GM23338 (cell line): ENCODE measurements around the gene NXPE3. TPM values are rescaled to one million over a fixed set of nuclear protein-coding genes. Genes with fewer than 3 reads are reported as not detected.

Source experiments
- ZNF114 ChIP-seq: fragments of 250-450 bp; sonication (Bioruptor Pico); IDR thresholded peaks from 2 replicates; pipeline ENCODE4 v1.5.0; 2020; ENCODE audit warnings: mild to moderate bottlenecking, moderate library complexity
- polyA plus RNA-seq: library from polyadenylated mRNA; unstranded; fragments of >200 nt; fragmentation: Nextera tagmentation; extraction: Ambion mirVana; gene quantifications from 2 replicates; pipeline ENCODE4 v1.2.1, GENCODE V29; 2016
- total RNA-seq: library from RNA; depleted of rRNA; stranded (reverse); fragments of >200 nt; shearing (Covaris generic); gene quantifications from 2 replicates; pipeline ENCODE4 v1.2.3, GENCODE V29; 2014
- TF ChIP-seq, protein P1 (sequence below): IDR thresholded peaks from one replicate; pipeline ENCODE4 v1.6.1; 2018; ENCODE audit warnings: antibody characterized with exemption; ENCODE audit not compliant: unreplicated experiment
- TF ChIP-seq, protein P2 (sequence below): fragments of 250-450 bp; sonication (Bioruptor Pico); IDR thresholded peaks from 2 replicates; pipeline ENCODE4 v1.5.0; 2020; ENCODE audit warnings: mild to moderate bottlenecking, moderate library complexity
- TF ChIP-seq, protein P3 (sequence below), 2 experiments: fragments of 200-600 bp in 1 of 2; sonication (generic) in 1 of 2; conservative IDR thresholded peaks; 2 replicates each; pipeline versions ENCODE4 v1.5.1 to v1.6.1; 2016 to 2017; ENCODE audit warnings: antibody characterized with exemption in 2 of 2, low read depth in 2 of 2, mild to moderate bottlenecking in 2 of 2, moderate library complexity in 1 of 2

Gene NXPE3
- total and polyA plus RNA-seq, 2 experiments from 2014 or later: 13.3 to 20.8 TPM

DNA sequence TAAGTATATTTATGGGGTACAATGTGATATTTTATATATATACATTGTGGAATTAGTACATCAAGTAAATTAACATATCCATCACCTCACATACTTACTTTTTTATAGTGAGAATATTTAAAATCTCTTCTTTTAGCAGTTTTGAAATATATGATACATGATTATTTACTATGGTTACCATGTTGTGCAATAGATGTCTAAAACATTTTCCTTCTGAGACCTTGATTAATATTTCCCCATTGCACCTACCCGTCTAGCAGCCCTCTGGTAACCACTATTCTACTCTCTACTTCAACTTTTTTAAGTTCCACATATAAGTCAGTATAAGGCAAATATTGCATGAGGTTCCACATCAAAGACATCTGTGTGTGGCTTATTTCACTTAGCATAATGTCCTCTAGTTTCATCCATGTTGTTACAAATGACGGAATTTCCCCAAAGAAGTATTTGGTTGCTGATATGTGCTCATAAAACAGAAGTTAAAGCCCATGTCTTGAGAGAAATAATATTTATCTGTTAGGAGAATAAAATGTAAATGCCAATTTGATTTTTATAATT lies 40.7 kb downstream of the NXPE3 start (continued):
- TF ChIP-seq, protein P1, sequence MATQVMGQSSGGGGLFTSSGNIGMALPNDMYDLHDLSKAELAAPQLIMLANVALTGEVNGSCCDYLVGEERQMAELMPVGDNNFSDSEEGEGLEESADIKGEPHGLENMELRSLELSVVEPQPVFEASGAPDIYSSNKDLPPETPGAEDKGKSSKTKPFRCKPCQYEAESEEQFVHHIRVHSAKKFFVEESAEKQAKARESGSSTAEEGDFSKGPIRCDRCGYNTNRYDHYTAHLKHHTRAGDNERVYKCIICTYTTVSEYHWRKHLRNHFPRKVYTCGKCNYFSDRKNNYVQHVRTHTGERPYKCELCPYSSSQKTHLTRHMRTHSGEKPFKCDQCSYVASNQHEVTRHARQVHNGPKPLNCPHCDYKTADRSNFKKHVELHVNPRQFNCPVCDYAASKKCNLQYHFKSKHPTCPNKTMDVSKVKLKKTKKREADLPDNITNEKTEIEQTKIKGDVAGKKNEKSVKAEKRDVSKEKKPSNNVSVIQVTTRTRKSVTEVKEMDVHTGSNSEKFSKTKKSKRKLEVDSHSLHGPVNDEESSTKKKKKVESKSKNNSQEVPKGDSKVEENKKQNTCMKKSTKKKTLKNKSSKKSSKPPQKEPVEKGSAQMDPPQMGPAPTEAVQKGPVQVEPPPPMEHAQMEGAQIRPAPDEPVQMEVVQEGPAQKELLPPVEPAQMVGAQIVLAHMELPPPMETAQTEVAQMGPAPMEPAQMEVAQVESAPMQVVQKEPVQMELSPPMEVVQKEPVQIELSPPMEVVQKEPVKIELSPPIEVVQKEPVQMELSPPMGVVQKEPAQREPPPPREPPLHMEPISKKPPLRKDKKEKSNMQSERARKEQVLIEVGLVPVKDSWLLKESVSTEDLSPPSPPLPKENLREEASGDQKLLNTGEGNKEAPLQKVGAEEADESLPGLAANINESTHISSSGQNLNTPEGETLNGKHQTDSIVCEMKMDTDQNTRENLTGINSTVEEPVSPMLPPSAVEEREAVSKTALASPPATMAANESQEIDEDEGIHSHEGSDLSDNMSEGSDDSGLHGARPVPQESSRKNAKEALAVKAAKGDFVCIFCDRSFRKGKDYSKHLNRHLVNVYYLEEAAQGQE: no peak
- TF ChIP-seq, protein P2, sequence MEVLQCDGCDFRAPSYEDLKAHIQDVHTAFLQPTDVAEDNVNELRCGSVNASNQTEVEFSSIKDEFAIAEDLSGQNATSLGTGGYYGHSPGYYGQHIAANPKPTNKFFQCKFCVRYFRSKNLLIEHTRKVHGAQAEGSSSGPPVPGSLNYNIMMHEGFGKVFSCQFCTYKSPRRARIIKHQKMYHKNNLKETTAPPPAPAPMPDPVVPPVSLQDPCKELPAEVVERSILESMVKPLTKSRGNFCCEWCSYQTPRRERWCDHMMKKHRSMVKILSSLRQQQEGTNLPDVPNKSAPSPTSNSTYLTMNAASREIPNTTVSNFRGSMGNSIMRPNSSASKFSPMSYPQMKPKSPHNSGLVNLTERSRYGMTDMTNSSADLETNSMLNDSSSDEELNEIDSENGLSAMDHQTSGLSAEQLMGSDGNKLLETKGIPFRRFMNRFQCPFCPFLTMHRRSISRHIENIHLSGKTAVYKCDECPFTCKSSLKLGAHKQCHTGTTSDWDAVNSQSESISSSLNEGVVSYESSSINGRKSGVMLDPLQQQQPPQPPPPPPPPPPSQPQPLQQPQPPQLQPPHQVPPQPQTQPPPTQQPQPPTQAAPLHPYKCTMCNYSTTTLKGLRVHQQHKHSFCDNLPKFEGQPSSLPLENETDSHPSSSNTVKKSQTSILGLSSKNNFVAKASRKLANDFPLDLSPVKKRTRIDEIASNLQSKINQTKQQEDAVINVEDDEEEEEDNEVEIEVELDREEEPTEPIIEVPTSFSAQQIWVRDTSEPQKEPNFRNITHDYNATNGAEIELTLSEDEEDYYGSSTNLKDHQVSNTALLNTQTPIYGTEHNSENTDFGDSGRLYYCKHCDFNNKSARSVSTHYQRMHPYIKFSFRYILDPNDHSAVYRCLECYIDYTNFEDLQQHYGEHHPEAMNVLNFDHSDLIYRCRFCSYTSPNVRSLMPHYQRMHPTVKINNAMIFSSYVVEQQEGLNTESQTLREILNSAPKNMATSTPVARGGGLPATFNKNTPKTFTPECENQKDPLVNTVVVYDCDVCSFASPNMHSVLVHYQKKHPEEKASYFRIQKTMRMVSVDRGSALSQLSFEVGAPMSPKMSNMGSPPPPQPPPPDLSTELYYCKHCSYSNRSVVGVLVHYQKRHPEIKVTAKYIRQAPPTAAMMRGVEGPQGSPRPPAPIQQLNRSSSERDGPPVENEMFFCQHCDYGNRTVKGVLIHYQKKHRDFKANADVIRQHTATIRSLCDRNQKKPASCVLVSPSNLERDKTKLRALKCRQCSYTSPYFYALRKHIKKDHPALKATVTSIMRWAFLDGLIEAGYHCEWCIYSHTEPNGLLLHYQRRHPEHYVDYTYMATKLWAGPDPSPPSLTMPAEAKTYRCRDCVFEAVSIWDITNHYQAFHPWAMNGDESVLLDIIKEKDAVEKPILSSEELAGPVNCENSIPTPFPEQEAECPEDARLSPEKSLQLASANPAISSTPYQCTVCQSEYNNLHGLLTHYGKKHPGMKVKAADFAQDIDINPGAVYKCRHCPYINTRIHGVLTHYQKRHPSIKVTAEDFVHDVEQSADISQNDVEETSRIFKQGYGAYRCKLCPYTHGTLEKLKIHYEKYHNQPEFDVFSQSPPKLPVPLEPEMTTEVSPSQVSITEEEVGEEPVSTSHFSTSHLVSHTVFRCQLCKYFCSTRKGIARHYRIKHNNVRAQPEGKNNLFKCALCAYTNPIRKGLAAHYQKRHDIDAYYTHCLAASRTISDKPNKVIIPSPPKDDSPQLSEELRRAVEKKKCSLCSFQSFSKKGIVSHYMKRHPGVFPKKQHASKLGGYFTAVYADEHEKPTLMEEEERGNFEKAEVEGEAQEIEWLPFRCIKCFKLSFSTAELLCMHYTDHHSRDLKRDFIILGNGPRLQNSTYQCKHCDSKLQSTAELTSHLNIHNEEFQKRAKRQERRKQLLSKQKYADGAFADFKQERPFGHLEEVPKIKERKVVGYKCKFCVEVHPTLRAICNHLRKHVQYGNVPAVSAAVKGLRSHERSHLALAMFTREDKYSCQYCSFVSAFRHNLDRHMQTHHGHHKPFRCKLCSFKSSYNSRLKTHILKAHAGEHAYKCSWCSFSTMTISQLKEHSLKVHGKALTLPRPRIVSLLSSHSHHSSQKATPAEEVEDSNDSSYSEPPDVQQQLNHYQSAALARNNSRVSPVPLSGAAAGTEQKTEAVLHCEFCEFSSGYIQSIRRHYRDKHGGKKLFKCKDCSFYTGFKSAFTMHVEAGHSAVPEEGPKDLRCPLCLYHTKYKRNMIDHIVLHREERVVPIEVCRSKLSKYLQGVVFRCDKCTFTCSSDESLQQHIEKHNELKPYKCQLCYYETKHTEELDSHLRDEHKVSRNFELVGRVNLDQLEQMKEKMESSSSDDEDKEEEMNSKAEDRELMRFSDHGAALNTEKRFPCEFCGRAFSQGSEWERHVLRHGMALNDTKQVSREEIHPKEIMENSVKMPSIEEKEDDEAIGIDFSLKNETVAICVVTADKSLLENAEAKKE (CRISPR knock-in tag): no peak
- no peak for TF ChIP-seq ZNF114 (CRISPR knock-in tag)
- TF ChIP-seq, protein P3, sequence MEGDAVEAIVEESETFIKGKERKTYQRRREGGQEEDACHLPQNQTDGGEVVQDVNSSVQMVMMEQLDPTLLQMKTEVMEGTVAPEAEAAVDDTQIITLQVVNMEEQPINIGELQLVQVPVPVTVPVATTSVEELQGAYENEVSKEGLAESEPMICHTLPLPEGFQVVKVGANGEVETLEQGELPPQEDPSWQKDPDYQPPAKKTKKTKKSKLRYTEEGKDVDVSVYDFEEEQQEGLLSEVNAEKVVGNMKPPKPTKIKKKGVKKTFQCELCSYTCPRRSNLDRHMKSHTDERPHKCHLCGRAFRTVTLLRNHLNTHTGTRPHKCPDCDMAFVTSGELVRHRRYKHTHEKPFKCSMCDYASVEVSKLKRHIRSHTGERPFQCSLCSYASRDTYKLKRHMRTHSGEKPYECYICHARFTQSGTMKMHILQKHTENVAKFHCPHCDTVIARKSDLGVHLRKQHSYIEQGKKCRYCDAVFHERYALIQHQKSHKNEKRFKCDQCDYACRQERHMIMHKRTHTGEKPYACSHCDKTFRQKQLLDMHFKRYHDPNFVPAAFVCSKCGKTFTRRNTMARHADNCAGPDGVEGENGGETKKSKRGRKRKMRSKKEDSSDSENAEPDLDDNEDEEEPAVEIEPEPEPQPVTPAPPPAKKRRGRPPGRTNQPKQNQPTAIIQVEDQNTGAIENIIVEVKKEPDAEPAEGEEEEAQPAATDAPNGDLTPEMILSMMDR (conservative IDR thresholded peaks at IDR 0.05; ENCODE audit: low read depth in 2 of 2): no peak
